COLO668 (cell line): ENCODE data around the gene SUSD2.
"Not testable (repeated sequence)": the region's sequence is repeated elsewhere in the genome, so short reads cannot be mapped to it uniquely, and the experiment has no call there.

ENCODE experiments used
- DNase-seq: peaks from one replicate; lab custom pipeline; 2025; ENCODE audit not compliant: unreplicated experiment; lab: John Stamatoyannopoulos, UW

Gene SUSD2

GRCh38 chr22:24181088-24181995 lies at the start of gene SUSD2:
Gene SUSD2, plus strand, starts transcription at chr22:24181487. Its CDS starts 33 bp downstream, at chr22:24181520.
- DNase-seq, result peak; percentile 13

- no peak for DNase-seq
These were observed 47.9 kb upstream of the SUSD2 start for GRCh38 chr22:24133187-24133965.

GRCh38 chr22:24134090-24134846 lies 47.0 kb upstream of the SUSD2 start:
- DNase-seq, result no peak

GRCh38 chr22:24136533-24136932 lies 44.8 kb upstream of the SUSD2 start:
- DNase-seq, result not testable (repeated sequence)

GRCh38 chr22:24137595-24137994 lies 43.7 kb upstream of the SUSD2 start:
- no peak for DNase-seq

GRCh38 chr22:24138649-24139420 lies 42.5 kb upstream of the SUSD2 start:
- DNase-seq, result no peak

GRCh38 chr22:24140357-24140756 lies 40.9 kb upstream of the SUSD2 start:
- no peak for DNase-seq

GRCh38 chr22:24141586-24141985 lies 39.7 kb upstream of the SUSD2 start:
- no peak for DNase-seq

GRCh38 chr22:24142241-24142640 lies 39.0 kb upstream of the SUSD2 start:
- DNase-seq, result no peak

- DNase-seq, result no peak
These were observed 38.5 kb upstream of the SUSD2 start for GRCh38 chr22:24142831-24143230.

GRCh38 chr22:24144056-24144777 lies 37.1 kb upstream of the SUSD2 start:
- no peak for DNase-seq

- DNase-seq, result no peak
These were observed 36.6 kb upstream of the SUSD2 start for GRCh38 chr22:24144778-24145085.

GRCh38 chr22:24145446-24146193 lies 35.7 kb upstream of the SUSD2 start:
- no peak for DNase-seq

GRCh38 chr22:24146194-24146616 lies 35.1 kb upstream of the SUSD2 start:
- peak; percentile 89 for DNase-seq

- DNase-seq, result peak; percentile 57
These were observed 34.4 kb upstream of the SUSD2 start for GRCh38 chr22:24146791-24147353.

GRCh38 chr22:24147666-24148065 lies 33.6 kb upstream of the SUSD2 start:
- peak; percentile 14 for DNase-seq

GRCh38 chr22:24148266-24149197 lies 32.8 kb upstream of the SUSD2 start:
- DNase-seq, result no peak

GRCh38 chr22:24149198-24149590 lies 32.1 kb upstream of the SUSD2 start:
- no peak for DNase-seq
